ENCODE results near the gene SKIDA1.

- TF ChIP-seq PRDM1 (tag by site-specific recombination; IDR thresholded peaks at IDR 0.05) (no peak), CTCF (tag by site-specific recombination; IDR thresholded peaks at IDR 0.05) (no peak), SCRT1 (tag by site-specific recombination; IDR thresholded peaks at IDR 0.05; ENCODE audit: borderline replicate concordance) (no peak), REST (tag by site-specific recombination; IDR thresholded peaks at IDR 0.05) (no peak), ZNF76 (tag by site-specific recombination; IDR thresholded peaks at IDR 0.05; ENCODE audit: borderline replicate concordance, low read depth) (no peak), TSHZ1 (tag by site-specific recombination; IDR thresholded peaks at IDR 0.05; ENCODE audit: borderline replicate concordance) (no peak), ZNF670 (tag by site-specific recombination; IDR thresholded peaks at IDR 0.05; ENCODE audit: low read depth) (no peak), ZNF112 (tag by site-specific recombination; IDR thresholded peaks at IDR 0.05) (no peak), ZNF335 (tag by site-specific recombination; conservative IDR thresholded peaks at IDR 0.05) (no peak), ZSCAN18 (tag by site-specific recombination; IDR thresholded peaks at IDR 0.05) (no peak), ZNF654 (tag by site-specific recombination; IDR thresholded peaks at IDR 0.05; ENCODE audit: low read depth) (no peak), ZNF202 (tag by site-specific recombination; IDR thresholded peaks at IDR 0.05; ENCODE audit: borderline replicate concordance) (no peak)
Measured at GRCh38 chr10:21572578-21572977, 47.1 kb upstream of the SKIDA1 start.
